ENCODE data around the gene TPP1. TPM values are rescaled to one million over a fixed set of nuclear protein-coding genes. Genes with fewer than 3 reads are reported as not detected.

Gene TPP1
- total and polyA plus RNA-seq, 4 experiments from 2014 or later, result 103 to 198 (median 169) TPM

- CTCF ChIA-PET (ENCODE audit: partially characterized antibody), result interaction anchor here (0.9 to 3.1 kb wide), 11 partner anchors 11 to 117 kb away, joined by 3 to 17 read pairs (median 6); partner anchors contain the start of genes MRPL17, TAF10 and TPP1
- no peak overlapping the region for H3K27ac ChIP-seq (ENCODE audit: low read depth, low read length)
These were observed 29.3 kb upstream of the TPP1 start for GRCh38 chr11:6648501-6648900.

GRCh38 chr11:6647836-6648235 is 28.6 kb upstream of the TPP1 start:
- intact Hi-C loops (cut with micrococcal nuclease), result loop anchor here (1.0 to 2.0 kb wide), 2 partner anchors 19 to 29 kb away; partner anchors contain the start of gene TPP1
- Mint-ChIP-seq H3K27me3 (no peaks in the 10 kb centered on the region), H3K9me3 (no peaks in the 10 kb centered on the region), H3K4me3 (no peak overlapping the region), H3K36me3 (no peaks in the 10 kb centered on the region), H3K27ac (no peak overlapping the region), H3K4me1 (peaks cover 0 to 12% (median 0%) of the 10 kb centered on the region in 4 donors)
- no peaks in the 10 kb centered on the region for H3K36me3 ChIP-seq (ENCODE audit: insufficient read depth, low read length)
- no peaks in the 10 kb centered on the region for H3K27me3 ChIP-seq (ENCODE audit: insufficient read depth, low read length)
- peaks cover 47% of the 10 kb centered on the region for H3K4me1 ChIP-seq (ENCODE audit: insufficient read depth, low read length)
- H3K9me3 ChIP-seq (ENCODE audit: control insufficient read depth in 1 of 2, low read length in 2 of 2), result no peaks in the 10 kb centered on the region
- DNase-seq, result no peak
- ChIA-PET CTCF (ENCODE audit: partially characterized antibody) (interaction anchor here (1.3 to 2.8 kb wide), 9 partner anchors 12 to 58 kb away, joined by 3 to 16 read pairs (median 12); partner anchors contain the start of genes MRPL17, TAF10 and TPP1), POLR2A (ENCODE audit: partially characterized antibody) (interaction anchor here (1.0 to 4.5 kb wide), 15 partner anchors 9 to 258 kb away, joined by 3 to 37 read pairs (median 8); partner anchors contain the start of genes ILK, MRPL17, TAF10 and TPP1)
- peak overlapping the region; percentile 54 for H3K27ac ChIP-seq (ENCODE audit: low read depth, low read length)
- H3K4me3 ChIP-seq (ENCODE audit: low read length in 2 of 2), result no peak overlapping the region

More at GRCh38 chr11:6648501-6648900, 29.3 kb upstream of the TPP1 start:
- H3K4me3 ChIP-seq (ENCODE audit: low read length in 2 of 2), result no peak overlapping the region
- no peaks in the 10 kb centered on the region for H3K9me3 ChIP-seq (ENCODE audit: control insufficient read depth in 1 of 2, low read length in 2 of 2)
- POLR2A ChIA-PET (ENCODE audit: partially characterized antibody), result interaction anchor here (1.0 to 4.5 kb wide), 9 partner anchors 10 to 259 kb away, joined by 3 to 21 read pairs (median 7); partner anchors contain the start of genes TAF10 and TPP1
- H3K4me1 ChIP-seq (ENCODE audit: insufficient read depth, low read length), result peaks cover 54% of the 10 kb centered on the region
- H3K27me3 ChIP-seq (ENCODE audit: insufficient read depth, low read length), result no peaks in the 10 kb centered on the region
- no peaks in the 10 kb centered on the region for H3K36me3 ChIP-seq (ENCODE audit: insufficient read depth, low read length)
- intact Hi-C loops (cut with micrococcal nuclease), result loop anchor here (1.0 kb wide), 1 partner anchor 29 kb away; the partner anchor contains the start of gene TPP1
- Mint-ChIP-seq H3K4me1 (peaks cover 0 to 12% (median 0%) of the 10 kb centered on the region in 4 donors), H3K4me3 (no peak overlapping the region), H3K36me3 (no peaks in the 10 kb centered on the region), H3K27ac (no peak overlapping the region), H3K9me3 (no peaks in the 10 kb centered on the region), H3K27me3 (no peaks in the 10 kb centered on the region)
- no peak for DNase-seq

GRCh38 chr11:6646918-6647679 is 27.9 kb upstream of the TPP1 start:
- peaks cover 0 to 12% (median 0%) of the 10 kb centered on the region in 4 donors for H3K4me1 Mint-ChIP-seq
- POLR2A ChIA-PET (ENCODE audit: partially characterized antibody), result interaction anchor here (0.6 to 3.3 kb wide), 21 partner anchors 7 to 258 kb away, joined by 3 to 37 read pairs (median 7); partner anchors contain the start of genes ARFIP2, DCHS1, ILK and MRPL17
- H3K27ac Mint-ChIP-seq, result no peak overlapping the region
- H3K9me3 ChIP-seq (ENCODE audit: control insufficient read depth in 1 of 2, low read length in 2 of 2), result no peaks in the 10 kb centered on the region
- no peaks in the 10 kb centered on the region for H3K36me3 Mint-ChIP-seq
- H3K27me3 ChIP-seq (ENCODE audit: insufficient read depth, low read length), result no peaks in the 10 kb centered on the region
- DNase-seq, result peak in 3 of 5 donors; percentile 22 to 31 (median 22)
- no peaks in the 10 kb centered on the region for H3K27me3 Mint-ChIP-seq
- no peak overlapping the region for H3K4me3 Mint-ChIP-seq
- intact Hi-C loops (cut with micrococcal nuclease), result loop anchor here (2.0 kb wide), 1 partner anchor 20 kb away; no protein-coding TSS in a partner anchor
- no peaks in the 10 kb centered on the region for H3K9me3 Mint-ChIP-seq
- H3K4me1 ChIP-seq (ENCODE audit: insufficient read depth, low read length), result peaks cover 44% of the 10 kb centered on the region
- no peaks in the 10 kb centered on the region for H3K36me3 ChIP-seq (ENCODE audit: insufficient read depth, low read length)
- CTCF ChIA-PET (ENCODE audit: partially characterized antibody), result interaction anchor here (1.2 to 2.8 kb wide), 10 partner anchors 13 to 59 kb away, joined by 3 to 16 read pairs (median 5); partner anchors contain the start of genes MRPL17, TAF10 and TPP1
- peak overlapping the region; percentile 8 to 26 for H3K4me3 ChIP-seq (ENCODE audit: low read length in 2 of 2)
- peak overlapping the region; percentile 54 for H3K27ac ChIP-seq (ENCODE audit: low read depth, low read length)

- no peaks in the 10 kb centered on the region for H3K36me3 Mint-ChIP-seq
- H3K9me3 Mint-ChIP-seq, result no peaks in the 10 kb centered on the region
These were observed 27.3 kb upstream of the TPP1 start for GRCh38 chr11:6646576-6646917.

GRCh38 chr11:6646071-6646470 is 26.8 kb upstream of the TPP1 start:
- H3K9me3 ChIP-seq (ENCODE audit: control insufficient read depth in 1 of 2, low read length in 2 of 2), result no peaks in the 10 kb centered on the region
- DNase-seq, result no peak
- H3K9me3 Mint-ChIP-seq, result no peaks in the 10 kb centered on the region
- no peaks in the 10 kb centered on the region for H3K36me3 ChIP-seq (ENCODE audit: insufficient read depth, low read length)
- POLR2A ChIA-PET (ENCODE audit: partially characterized antibody), result interaction anchor here (0.9 to 3.3 kb wide), 15 partner anchors 8 to 165 kb away, joined by 3 to 37 read pairs (median 8); partner anchors contain the start of genes ARFIP2, DCHS1, ILK and MRPL17
- H3K4me1 Mint-ChIP-seq, result peaks cover 0 to 12% (median 0%) of the 10 kb centered on the region in 4 donors
- CTCF ChIA-PET (ENCODE audit: partially characterized antibody), result interaction anchor here (1.2 to 2.1 kb wide), 4 partner anchors 20 to 34 kb away, joined by 3 to 13 read pairs (median 5); partner anchors contain the start of genes TAF10 and TPP1
- H3K27me3 Mint-ChIP-seq, result no peaks in the 10 kb centered on the region
- peak overlapping the region; percentile 54 for H3K27ac ChIP-seq (ENCODE audit: low read depth, low read length)
- peak overlapping the region in 4 of 8 donors; percentile 48 to 63 (median 62) for H3K4me3 Mint-ChIP-seq
- H3K27ac Mint-ChIP-seq, result peak overlapping the region in 2 of 7 donors; percentile 71 to 86
- no peak overlapping the region for H3K4me3 ChIP-seq (ENCODE audit: low read length in 2 of 2)
- intact Hi-C loops (cut with micrococcal nuclease), result loop anchor here (2.0 kb wide), 1 partner anchor 21 kb away; no protein-coding TSS in a partner anchor
- H3K4me1 ChIP-seq (ENCODE audit: insufficient read depth, low read length), result peaks cover 44% of the 10 kb centered on the region
- no peaks in the 10 kb centered on the region for H3K27me3 ChIP-seq (ENCODE audit: insufficient read depth, low read length)
- no peaks in the 10 kb centered on the region for H3K36me3 Mint-ChIP-seq

More at GRCh38 chr11:6646576-6646917, 27.3 kb upstream of the TPP1 start:
- H3K4me1 ChIP-seq (ENCODE audit: insufficient read depth, low read length), result peaks cover 44% of the 10 kb centered on the region
- no peaks in the 10 kb centered on the region for H3K27me3 ChIP-seq (ENCODE audit: insufficient read depth, low read length)
- CTCF ChIA-PET (ENCODE audit: partially characterized antibody), result interaction anchor here (1.2 to 2.8 kb wide), 10 partner anchors 13 to 60 kb away, joined by 3 to 16 read pairs (median 5); partner anchors contain the start of genes MRPL17, TAF10 and TPP1
- H3K27me3 Mint-ChIP-seq, result no peaks in the 10 kb centered on the region
- POLR2A ChIA-PET (ENCODE audit: partially characterized antibody), result interaction anchor here (0.6 to 3.3 kb wide), 19 partner anchors 8 to 165 kb away, joined by 3 to 37 read pairs (median 7); partner anchors contain the start of genes ARFIP2, DCHS1, ILK and MRPL17
- H3K27ac ChIP-seq (ENCODE audit: low read depth, low read length), result peak overlapping the region; percentile 54
- peaks cover 0 to 12% (median 0%) of the 10 kb centered on the region in 4 donors for H3K4me1 Mint-ChIP-seq
- H3K4me3 Mint-ChIP-seq, result no peak overlapping the region
- H3K4me3 ChIP-seq (ENCODE audit: low read length in 2 of 2), result peak overlapping the region; percentile 8 to 26
- H3K9me3 ChIP-seq (ENCODE audit: control insufficient read depth in 1 of 2, low read length in 2 of 2), result no peaks in the 10 kb centered on the region
- no peak for DNase-seq
- H3K27ac Mint-ChIP-seq, result no peak overlapping the region
- intact Hi-C loops (cut with micrococcal nuclease), result loop anchor here (2.0 kb wide), 1 partner anchor 20 kb away; no protein-coding TSS in a partner anchor
- no peaks in the 10 kb centered on the region for H3K36me3 ChIP-seq (ENCODE audit: insufficient read depth, low read length)

GRCh38 chr11:6642957-6643356 is 23.7 kb upstream of the TPP1 start:
- POLR2A ChIA-PET (ENCODE audit: partially characterized antibody), result interaction anchor here (1.1 to 1.3 kb wide), 2 partner anchors 24 kb away, joined by 3 to 4 read pairs; partner anchors contain the start of gene TPP1
- no peaks in the 10 kb centered on the region for H3K27me3 ChIP-seq (ENCODE audit: insufficient read depth, low read length)
- no peak overlapping the region for H3K27ac Mint-ChIP-seq
- intact Hi-C loops (cut with micrococcal nuclease), result no loop called here
- no peak overlapping the region for H3K27ac ChIP-seq (ENCODE audit: low read depth, low read length)
- peaks cover 0 to 12% (median 3%) of the 10 kb centered on the region in 4 donors for H3K4me1 Mint-ChIP-seq
- H3K4me1 ChIP-seq (ENCODE audit: insufficient read depth, low read length), result peaks cover 37% of the 10 kb centered on the region
- H3K4me3 Mint-ChIP-seq, result no peak overlapping the region
- DNase-seq, result no peak
- H3K9me3 ChIP-seq (ENCODE audit: control insufficient read depth in 1 of 2, low read length in 2 of 2), result no peaks in the 10 kb centered on the region
- H3K36me3 ChIP-seq (ENCODE audit: insufficient read depth, low read length), result no peaks in the 10 kb centered on the region
- CTCF ChIA-PET (ENCODE audit: partially characterized antibody), result no interaction called here
- H3K9me3 Mint-ChIP-seq, result no peaks in the 10 kb centered on the region
- no peaks in the 10 kb centered on the region for H3K36me3 Mint-ChIP-seq
- H3K4me3 ChIP-seq (ENCODE audit: low read length in 2 of 2), result no peak overlapping the region
- H3K27me3 Mint-ChIP-seq, result peaks cover 0 to 2% of the 10 kb centered on the region in 2 donors

Data from CD4-positive, alpha-beta memory T cell (primary cell).